Natural killer cell treated with Interleukin-12 subunit alpha and Interleukin-12 subunit beta and Interleukin-15 and Interleukin-18, amount 100 ng/mL, for 72 hours (primary cell): ENCODE results near the gene SLC10A7. TPM values are rescaled to one million over a fixed set of nuclear protein-coding genes. Genes with fewer than 3 reads are reported as not detected.

ENCODE experiments used
- ATAC-seq, 2 donors: fragments of 150-1000 bp; cut with Tn5 transposase in 1 of 2; sonication (Bioruptor Pico), chemical (Tn5 transposase) in 1 of 2; 2 replicates each; pipeline ENCODE4 v1.10.0; 2021
- DNase-seq: peaks from one replicate; pipeline ENCODE4 v3.0.0; 2022; ENCODE audit warnings: low spot score
- H3K27ac Mint-ChIP-seq, 2 donors: 1 replicate in 1 of 2; 2 replicates in 1 of 2; pipeline ENCODE4 v1.8.0; 2022; ENCODE audit warnings: mixed read lengths in 2 of 2, mild to moderate bottlenecking in 1 of 2, moderate library complexity in 1 of 2
- H3K27me3 Mint-ChIP-seq, 2 donors: 1 replicate in 1 of 2; 2 replicates in 1 of 2; pipeline ENCODE4 v1.8.0; 2022; ENCODE audit warnings: mixed read lengths in 2 of 2
- H3K36me3 Mint-ChIP-seq: one replicate; pipeline ENCODE4 v1.8.0; 2022; ENCODE audit warnings: mixed read lengths
- H3K4me1 Mint-ChIP-seq, 2 donors: 1 replicate in 1 of 2; 2 replicates in 1 of 2; pipeline ENCODE4 v1.8.0; 2022; ENCODE audit warnings: low read depth in 2 of 2, mixed read lengths in 2 of 2, mild to moderate bottlenecking in 1 of 2
- H3K4me3 Mint-ChIP-seq: one replicate; pipeline ENCODE4 v1.8.0; 2022; ENCODE audit warnings: mixed read lengths
- H3K9me3 Mint-ChIP-seq: 2 replicates; pipeline ENCODE4 v1.8.0; 2022; ENCODE audit warnings: mixed read lengths
- total RNA-seq, 2 donors: library from RNA; stranded (reverse); gene quantifications; one replicate each; pipeline ENCODE4 v1.2.3, GENCODE V29; 2022

The SLC10A7 gene
- total RNA-seq: 10 to 100 TPM; 31.1 to 33.9 TPM

DNA sequence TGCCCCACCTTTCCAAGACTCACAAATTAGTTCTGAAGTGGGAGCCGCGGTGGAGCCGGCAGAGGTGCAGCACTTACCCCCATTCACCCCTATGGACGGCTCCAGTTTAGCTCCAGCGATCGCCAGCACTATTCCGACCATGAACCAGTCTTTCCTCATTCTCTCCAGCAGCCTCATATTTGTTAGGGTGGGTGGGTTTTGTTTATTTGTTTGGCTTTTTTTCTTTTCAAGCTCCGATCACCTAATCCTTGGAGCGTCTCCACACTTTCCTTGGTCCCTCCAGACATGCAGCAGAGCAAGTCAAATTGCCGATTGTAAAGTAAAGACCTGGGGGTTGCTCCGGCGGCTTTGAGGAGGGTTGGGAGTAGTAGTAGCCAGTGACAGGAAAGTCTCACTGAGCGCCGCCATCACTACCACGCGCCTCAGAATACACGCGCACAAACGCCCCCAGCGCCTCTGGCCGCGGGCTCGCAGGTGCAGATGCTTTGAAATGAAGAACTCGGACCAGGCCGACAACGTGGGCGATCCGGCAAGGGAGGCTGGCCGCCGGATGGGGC lies at the start of gene SLC10A7:
SLC10A7 (minus strand) TSS at position 400 of the 557 bp plus-strand sequence; CDS start at position 177, 223 bp downstream.
- DNase-seq (peak; percentile 75), ATAC-seq (peak; percentile 91)
- Mint-ChIP-seq H3K27me3 (no peaks in the 10 kb centered on the region), H3K36me3 (no peaks in the 10 kb centered on the region), H3K4me1 (peaks cover 15 to 16% of the 10 kb centered on the region in 2 donors), H3K9me3 (no peaks in the 10 kb centered on the region), H3K4me3 (no peak within 1 kb of the TSS), H3K27ac (no peak within 1 kb of the TSS)

DNA sequence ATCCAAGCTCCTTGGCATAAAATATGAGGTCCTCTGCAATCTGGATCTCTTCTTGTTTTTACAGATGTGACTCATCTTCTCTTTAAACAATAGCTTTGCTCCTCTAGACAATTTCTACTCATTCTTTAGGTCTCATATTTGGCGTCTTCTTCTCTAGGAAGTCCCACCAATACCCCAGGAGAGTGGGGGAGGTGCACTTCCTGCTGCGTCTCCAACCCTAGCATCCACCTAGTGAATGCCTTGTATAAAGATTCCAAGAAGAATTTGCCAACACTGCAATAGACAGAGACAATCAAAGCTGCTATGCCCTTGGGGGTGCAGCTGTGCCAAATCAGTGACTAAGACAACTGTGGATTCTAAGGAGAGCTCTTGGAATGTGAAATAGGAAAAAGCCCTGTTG lies 45.7 kb upstream of the SLC10A7 start:
- Mint-ChIP-seq H3K36me3 (no peaks in the 10 kb centered on the region), H3K27ac (no peak overlapping the region), H3K4me1 (no peaks in the 10 kb centered on the region), H3K4me3 (no peak overlapping the region), H3K27me3 (peaks cover 9 to 16% of the 10 kb centered on the region in 2 donors), H3K9me3 (no peaks in the 10 kb centered on the region)
- no peak for DNase-seq
- ATAC-seq: no peak

GRCh38 chr4:146564492-146564891 lies 42.8 kb upstream of the SLC10A7 start:
- Mint-ChIP-seq H3K36me3 (no peaks in the 10 kb centered on the region), H3K27ac (no peak overlapping the region), H3K4me1 (no peaks in the 10 kb centered on the region), H3K27me3 (peaks cover 10 to 32% of the 10 kb centered on the region in 2 donors), H3K4me3 (no peak overlapping the region), H3K9me3 (no peaks in the 10 kb centered on the region)
- ATAC-seq: no peak
- DNase-seq: no peak

DNA sequence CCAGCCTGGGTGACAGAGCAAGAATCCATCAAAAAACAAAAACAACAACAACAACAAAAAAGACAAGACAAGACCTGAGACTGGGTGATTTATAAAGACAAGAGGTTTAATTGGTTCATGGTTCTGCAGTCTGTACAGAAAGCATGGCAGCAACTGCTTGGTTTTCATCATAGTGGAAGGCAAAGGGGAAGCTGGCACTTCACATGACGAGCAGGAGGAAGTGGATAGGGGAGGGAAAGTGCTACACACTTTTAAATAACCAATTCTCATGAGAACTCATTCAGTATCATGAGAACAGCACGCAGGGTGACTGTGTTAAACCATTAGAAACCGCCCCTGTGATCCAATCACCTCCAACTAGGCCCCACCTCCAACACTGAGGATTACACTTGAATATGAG lies 28.4 kb upstream of the SLC10A7 start:
- H3K27ac Mint-ChIP-seq: no peak overlapping the region
- peaks cover 6 to 16% of the 10 kb centered on the region in 2 donors for H3K27me3 Mint-ChIP-seq
- ATAC-seq (no peak), DNase-seq (no peak)
- H3K9me3 Mint-ChIP-seq: no peaks in the 10 kb centered on the region
- no peaks in the 10 kb centered on the region for H3K4me1 Mint-ChIP-seq
- H3K4me3 Mint-ChIP-seq: no peak overlapping the region
- no peaks in the 10 kb centered on the region for H3K36me3 Mint-ChIP-seq

- H3K36me3 Mint-ChIP-seq: peaks cover 14% of the 10 kb centered on the region
- H3K4me1 Mint-ChIP-seq: no peaks in the 10 kb centered on the region
- ATAC-seq (no peak), DNase-seq (no peak)
- peaks cover 7% of the 10 kb centered on the region for H3K9me3 Mint-ChIP-seq
- H3K27me3 Mint-ChIP-seq: peaks cover 10 to 31% of the 10 kb centered on the region in 2 donors
- no peak overlapping the region for H3K27ac Mint-ChIP-seq
- H3K4me3 Mint-ChIP-seq: no peak overlapping the region
Measured at GRCh38 chr4:146548443-146548842, 26.7 kb upstream of the SLC10A7 start.

- peaks cover 11% of the 10 kb centered on the region for H3K9me3 Mint-ChIP-seq
- DNase-seq: no peak
- peaks cover 22 to 62% of the 10 kb centered on the region in 2 donors for H3K27me3 Mint-ChIP-seq
- no peak overlapping the region for H3K27ac Mint-ChIP-seq
- no peaks in the 10 kb centered on the region for H3K4me1 Mint-ChIP-seq
- no peak for ATAC-seq
- no peak overlapping the region for H3K4me3 Mint-ChIP-seq
- H3K36me3 Mint-ChIP-seq: peaks cover 24% of the 10 kb centered on the region
Measured at GRCh38 chr4:146545102-146545501, 23.4 kb upstream of the SLC10A7 start.

GRCh38 chr4:146534178-146534577 lies 12.4 kb upstream of the SLC10A7 start:
- Mint-ChIP-seq H3K27me3 (peaks cover 7 to 16% of the 10 kb centered on the region in 2 donors), H3K27ac (no peak overlapping the region), H3K4me3 (no peak overlapping the region), H3K36me3 (peaks cover 10% of the 10 kb centered on the region), H3K4me1 (no peaks in the 10 kb centered on the region), H3K9me3 (peaks cover 5% of the 10 kb centered on the region)
- no peak for ATAC-seq
- no peak for DNase-seq

- no peak for DNase-seq
- H3K36me3 Mint-ChIP-seq: peaks cover 7% of the 10 kb centered on the region
- H3K27me3 Mint-ChIP-seq: peaks cover 7 to 9% of the 10 kb centered on the region in 2 donors
- H3K4me3 Mint-ChIP-seq: no peak overlapping the region
- ATAC-seq: no peak
- no peak overlapping the region for H3K27ac Mint-ChIP-seq
- peaks cover 7 to 8% of the 10 kb centered on the region in 2 donors for H3K4me1 Mint-ChIP-seq
- peaks cover 5% of the 10 kb centered on the region for H3K9me3 Mint-ChIP-seq
Measured at GRCh38 chr4:146525754-146526153, 4.0 kb upstream of the SLC10A7 start.

DNA sequence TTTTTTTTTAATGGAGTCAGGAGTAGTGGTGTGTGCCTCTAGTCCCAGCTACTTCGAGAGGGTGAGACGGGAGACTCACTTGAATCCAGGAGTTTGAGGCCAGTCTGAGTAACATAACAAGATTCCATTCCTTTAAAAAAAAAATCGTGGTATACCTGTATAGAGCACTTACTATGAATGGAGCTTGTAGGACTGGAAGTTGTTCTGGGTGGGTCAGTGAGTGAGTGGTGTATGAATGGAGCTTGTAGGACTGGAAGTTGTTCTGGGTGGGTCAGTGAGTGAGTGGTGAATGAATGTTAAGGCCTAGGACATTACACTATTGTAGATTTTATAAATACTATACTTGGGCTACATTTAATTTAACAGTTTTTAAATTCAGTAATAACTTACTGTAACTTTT lies 2.9 kb upstream of the SLC10A7 start:
- no peak for ATAC-seq
- Mint-ChIP-seq H3K27ac (no peak overlapping the region), H3K27me3 (peaks cover 0 to 2% of the 10 kb centered on the region in 2 donors), H3K9me3 (no peaks in the 10 kb centered on the region), H3K36me3 (no peaks in the 10 kb centered on the region), H3K4me3 (no peak overlapping the region), H3K4me1 (peaks cover 7 to 8% of the 10 kb centered on the region in 2 donors)
- no peak for DNase-seq

DNA sequence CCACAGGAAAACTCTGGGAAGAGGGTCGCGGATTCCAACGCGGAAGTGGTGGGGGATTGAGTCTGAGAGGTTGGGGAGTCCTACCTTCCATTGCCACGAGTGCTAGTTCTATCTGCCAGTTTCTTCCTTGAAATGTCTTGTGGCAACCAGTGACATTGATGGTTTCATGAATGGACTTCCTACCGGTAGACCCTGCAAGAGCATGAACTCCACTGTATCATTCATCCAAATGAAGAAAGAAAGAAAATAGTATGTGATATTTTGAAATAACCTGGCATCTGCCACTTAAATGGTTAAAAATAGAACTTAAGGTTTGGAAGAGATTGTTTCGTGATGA lies 1.1 kb upstream of the SLC10A7 start:
- DNase-seq: no peak
- Mint-ChIP-seq H3K27ac (no peak overlapping the region), H3K27me3 (no peaks in the 10 kb centered on the region), H3K4me1 (peaks cover 15 to 16% of the 10 kb centered on the region in 2 donors), H3K4me3 (no peak overlapping the region), H3K9me3 (no peaks in the 10 kb centered on the region), H3K36me3 (no peaks in the 10 kb centered on the region)
- peak in 1 of 2 donors; percentile 26 for ATAC-seq

- no peaks in the 10 kb centered on the region for H3K9me3 Mint-ChIP-seq
Measured at GRCh38 chr4:146522098-146522868, 543 bp upstream of the SLC10A7 start.

DNA sequence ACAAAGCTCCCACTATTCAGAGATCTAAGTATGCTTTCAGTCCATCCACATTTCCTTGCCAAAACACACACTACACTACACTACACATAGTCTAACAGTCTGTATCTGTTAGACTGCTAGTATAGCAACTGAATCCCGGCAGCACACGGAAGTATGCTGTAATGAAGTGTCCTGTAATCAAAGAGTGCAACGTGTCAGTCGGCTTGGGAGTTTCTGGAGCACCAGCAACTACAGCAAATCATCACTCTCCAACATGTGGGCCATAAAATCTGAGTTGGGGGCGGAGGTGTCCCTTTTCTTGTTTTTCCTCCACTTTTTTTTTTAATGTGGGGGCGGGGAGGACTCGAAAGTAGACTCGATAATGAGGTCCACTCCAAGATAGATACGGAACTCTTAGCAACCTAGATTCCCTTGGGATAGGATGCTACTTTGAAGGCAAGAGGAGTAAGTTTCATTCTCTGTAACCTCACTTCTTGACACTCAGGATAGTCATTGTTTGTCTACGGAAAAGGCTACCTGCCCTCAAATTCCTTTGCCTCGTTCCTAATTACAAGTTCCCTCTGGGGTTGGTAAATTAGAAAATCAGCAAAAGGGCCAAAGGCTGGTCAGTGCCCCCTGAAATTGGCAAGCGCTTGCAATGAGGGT lies 722 bp downstream of the SLC10A7 start:
- no peaks in the 10 kb centered on the region for H3K27me3 Mint-ChIP-seq
- no peaks in the 10 kb centered on the region for H3K36me3 Mint-ChIP-seq
- no peak for DNase-seq
- peaks cover 15 to 16% of the 10 kb centered on the region in 2 donors for H3K4me1 Mint-ChIP-seq
- H3K9me3 Mint-ChIP-seq: no peaks in the 10 kb centered on the region
- no peak overlapping the region for H3K4me3 Mint-ChIP-seq
- ATAC-seq: peak in 1 of 2 donors; percentile 51
- no peak overlapping the region for H3K27ac Mint-ChIP-seq

More at GRCh38 chr4:146522098-146522868, 543 bp upstream of the SLC10A7 start:
- no peaks in the 10 kb centered on the region for H3K36me3 Mint-ChIP-seq
- ATAC-seq (peak; percentile 92 to 96), DNase-seq (peak; percentile 87)
- H3K27me3 Mint-ChIP-seq: no peaks in the 10 kb centered on the region
- H3K4me1 Mint-ChIP-seq: peaks cover 15 to 16% of the 10 kb centered on the region in 2 donors
- no peak overlapping the region for H3K4me3 Mint-ChIP-seq
- no peak overlapping the region for H3K27ac Mint-ChIP-seq

DNA sequence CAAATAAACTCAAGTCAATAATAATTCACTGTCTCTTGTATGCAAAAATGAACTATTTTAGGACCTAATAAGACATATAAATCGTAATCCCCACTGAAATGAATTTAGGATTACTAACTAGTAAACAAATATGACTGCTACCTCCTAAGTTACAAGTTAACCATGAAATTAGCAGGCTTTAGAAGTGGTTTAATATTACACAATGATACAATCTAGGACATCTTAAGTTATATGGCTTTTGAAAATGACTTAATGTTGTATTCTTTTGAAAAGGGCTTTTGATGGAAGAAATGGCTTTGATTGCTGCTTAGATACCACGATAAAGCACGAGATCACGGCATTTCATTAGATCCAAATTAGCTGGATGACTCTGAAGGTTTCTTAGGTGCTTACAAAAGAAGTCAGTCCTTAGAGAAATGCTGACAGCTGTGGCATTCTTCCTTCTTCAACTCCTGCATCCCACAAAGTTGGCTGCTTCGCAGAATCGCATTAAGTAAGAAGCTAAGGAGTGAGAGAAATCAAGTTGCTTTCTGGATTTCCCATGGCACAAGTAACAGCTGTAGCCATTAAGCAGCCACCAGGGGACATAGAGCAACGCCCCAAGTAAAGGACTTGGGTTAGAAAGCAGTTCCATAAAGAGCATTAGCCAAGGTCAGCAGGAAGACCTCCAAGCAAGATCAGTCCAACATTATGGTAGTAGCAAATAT lies 6.9 kb downstream of the SLC10A7 start:
- H3K27ac Mint-ChIP-seq: no peak overlapping the region
- peaks cover 8 to 13% of the 10 kb centered on the region in 2 donors for H3K4me1 Mint-ChIP-seq
- DNase-seq (no peak), ATAC-seq (no peak)
- no peaks in the 10 kb centered on the region for H3K36me3 Mint-ChIP-seq
- H3K9me3 Mint-ChIP-seq: no peaks in the 10 kb centered on the region
- no peaks in the 10 kb centered on the region for H3K27me3 Mint-ChIP-seq
- no peak overlapping the region for H3K4me3 Mint-ChIP-seq
